Neural cell (in vitro differentiated cells): ENCODE measurements around the gene SIGLEC5. TPM values are rescaled to one million over a fixed set of nuclear protein-coding genes. Genes with fewer than 3 reads are reported as not detected.

Experiments
- H2AFZ ChIP-seq: fragments of 200-600, 300-800 bp; sonication (generic), shearing (Covaris generic); 2 replicates; pipeline ENCODE4 v1.6.0; 2014; ENCODE audit warnings: low read depth, mild to moderate bottlenecking, antibody characterized with exemption, low read length, moderate library complexity
- H3F3A ChIP-seq: fragments of 200-600 bp; shearing (Covaris generic); 2 replicates; pipeline ENCODE4 v1.6.1; 2016; ENCODE audit warnings: mild to moderate bottlenecking, moderate library complexity, mixed read lengths, antibody characterized with exemption, low read length; ENCODE audit not compliant: insufficient read depth, poor library complexity, severe bottlenecking
- H3K27ac ChIP-seq: fragments of 200-600, 300-800 bp; sonication (generic), shearing (Covaris generic); 2 replicates; pipeline ENCODE4 v1.5.1; 2014; ENCODE audit warnings: mild to moderate bottlenecking, low read length, moderate library complexity
- H3K27me3 ChIP-seq: fragments of 300-800, 200-600 bp; sonication (generic), shearing (Covaris generic); 2 replicates; pipeline ENCODE4 v1.6.0; 2014; ENCODE audit warnings: mild to moderate bottlenecking, low read depth, low read length, moderate library complexity; ENCODE audit not compliant: insufficient read depth
- H3K36me3 ChIP-seq: fragments of 300-800, 200-600 bp; sonication (generic), shearing (Covaris generic); 2 replicates; pipeline ENCODE4 v1.5.1; 2014; ENCODE audit warnings: mild to moderate bottlenecking, antibody characterized with exemption, low read length, moderate library complexity; ENCODE audit not compliant: insufficient read depth
- H3K4me2 ChIP-seq: fragments of 300-800, 200-600 bp; sonication (generic), shearing (Covaris generic); 2 replicates; pipeline ENCODE4 v1.6.0; 2014; ENCODE audit warnings: mild to moderate bottlenecking, low read length
- H3K4me3 ChIP-seq: fragments of 300-800, 200-600 bp; sonication (generic), shearing (Covaris generic); 2 replicates; pipeline ENCODE4 v1.5.1; 2014; ENCODE audit warnings: mild to moderate bottlenecking, low read length, moderate library complexity
- H3K79me2 ChIP-seq: fragments of 200-600 bp; shearing (Covaris generic); replicated peaks from 2 replicates; pipeline ENCODE4 v1.6.0; 2014; ENCODE audit warnings: mild to moderate bottlenecking, low read length, moderate library complexity; ENCODE audit not compliant: insufficient read depth
- H3K9ac ChIP-seq: fragments of 300-800, 200-600 bp; sonication (generic), shearing (Covaris generic); 2 replicates; pipeline ENCODE4 v1.6.1; 2016; ENCODE audit warnings: mild to moderate bottlenecking, low read length, mixed read lengths
- H3K9me2 ChIP-seq: fragments of 200-600 bp; shearing (Covaris generic); 2 replicates; pipeline ENCODE4 v1.6.1; 2016; ENCODE audit warnings: mild to moderate bottlenecking, low read length, mixed read lengths; ENCODE audit not compliant: insufficient read depth
- H3K9me3 ChIP-seq: fragments of 200-600, 300-800 bp; sonication (generic), shearing (Covaris generic); 2 replicates; pipeline ENCODE4 v1.6.1; 2016; ENCODE audit warnings: mild to moderate bottlenecking, mixed run types, low read length, moderate library complexity, mixed read lengths
- H4K20me1 ChIP-seq: fragments of 200-600 bp; shearing (Covaris generic); 2 replicates; pipeline ENCODE4 v1.6.1; 2016; ENCODE audit warnings: mild to moderate bottlenecking, mixed run types; ENCODE audit not compliant: insufficient read depth
- EP300 ChIP-seq: fragments of 450-650 bp; conservative IDR thresholded peaks from 2 replicates; pipeline ENCODE4 v1.6.1; 2014; ENCODE audit warnings: antibody characterized with exemption, mild to moderate bottlenecking, moderate library complexity; ENCODE audit not compliant: poor library complexity, severe bottlenecking
- EZH2 ChIP-seq: fragments of 200-600, 300-800 bp; shearing (Covaris generic), sonication (generic); IDR thresholded peaks from 2 replicates; pipeline ENCODE4 v1.6.1; 2014; ENCODE audit warnings: antibody characterized with exemption, low read length, borderline replicate concordance, mild to moderate bottlenecking; ENCODE audit not compliant: insufficient read depth, poor library complexity, severe bottlenecking
- MXI1 ChIP-seq: fragments of 450-650 bp; conservative IDR thresholded peaks from 2 replicates; pipeline ENCODE4 v1.6.1; 2014; ENCODE audit warnings: antibody characterized with exemption, mild to moderate bottlenecking; ENCODE audit not compliant: poor library complexity, severe bottlenecking
- POLR2AphosphoS5 ChIP-seq: IDR thresholded peaks from 2 replicates; pipeline ENCODE4 v1.6.1; 2012
- RAD21 ChIP-seq: fragments of 450-650 bp; conservative IDR thresholded peaks from 2 replicates; pipeline ENCODE4 v1.6.1; 2014; ENCODE audit warnings: antibody characterized with exemption, mild to moderate bottlenecking, moderate library complexity
- SMC3 ChIP-seq: fragments of 450-650 bp; conservative IDR thresholded peaks from 2 replicates; pipeline ENCODE4 v1.6.1; 2014; ENCODE audit warnings: antibody characterized with exemption, mild to moderate bottlenecking, moderate library complexity; ENCODE audit not compliant: poor library complexity
- TAF1 ChIP-seq: IDR thresholded peaks from 2 replicates; pipeline ENCODE4 v1.6.1; 2012; ENCODE audit warnings: low read depth
- polyA plus RNA-seq: library from polyadenylated mRNA; depleted of rRNA; stranded (reverse); fragments of >200 nt; gene quantifications from 2 replicates; pipeline ENCODE4 v1.2.3, GENCODE V29; 2014
- TF ChIP-seq, protein P1 (sequence below): fragments of 450-650 bp; IDR thresholded peaks from 2 replicates; pipeline ENCODE4 v1.5.1; 2014; ENCODE audit warnings: antibody characterized with exemption, mild to moderate bottlenecking, moderate library complexity; ENCODE audit not compliant: poor library complexity, severe bottlenecking
- TF ChIP-seq, protein P2 (sequence below): IDR thresholded peaks from 2 replicates; pipeline ENCODE4 v1.6.1; 2012; ENCODE audit warnings: borderline replicate concordance

SIGLEC5 gene
- polyA plus RNA-seq, 1 donor from 2014 or later: not detected

DNA sequence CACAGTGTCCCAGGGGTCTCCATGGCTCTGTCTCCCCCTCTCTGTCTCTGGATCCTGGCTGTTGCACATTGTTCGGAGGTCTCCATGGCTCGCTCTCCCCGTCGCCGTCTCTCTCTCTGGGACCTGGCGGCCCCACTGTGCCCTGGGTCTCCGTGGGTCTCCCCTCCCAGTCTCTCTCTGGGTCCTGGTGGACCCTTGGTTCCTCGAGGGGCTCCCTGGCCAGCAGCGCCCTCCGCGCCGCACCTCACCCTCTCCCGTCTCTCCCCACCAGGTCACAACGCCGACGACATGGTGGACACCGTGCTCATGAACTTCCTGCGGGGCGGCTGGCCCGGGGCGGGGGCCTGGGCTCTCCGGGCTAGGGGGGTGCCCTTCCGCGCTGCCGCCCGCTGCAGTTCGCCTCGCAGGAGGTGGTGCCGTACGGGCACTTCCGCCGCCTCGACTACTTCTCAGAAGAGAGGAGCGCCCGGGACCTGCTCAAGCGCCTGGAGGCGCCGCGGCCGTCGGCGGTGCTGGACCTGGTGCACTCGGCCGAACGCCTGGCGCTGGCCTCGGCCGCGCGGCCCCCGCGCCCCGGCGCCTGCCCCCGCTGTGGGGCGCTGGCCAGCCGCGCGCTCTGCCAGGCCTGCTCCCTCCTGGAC lies 29.1 kb downstream of the SIGLEC5 start:
- peaks cover 3% of the 10 kb centered on the region for H3K9me3 ChIP-seq
- TF ChIP-seq EP300: no peak

DNA sequence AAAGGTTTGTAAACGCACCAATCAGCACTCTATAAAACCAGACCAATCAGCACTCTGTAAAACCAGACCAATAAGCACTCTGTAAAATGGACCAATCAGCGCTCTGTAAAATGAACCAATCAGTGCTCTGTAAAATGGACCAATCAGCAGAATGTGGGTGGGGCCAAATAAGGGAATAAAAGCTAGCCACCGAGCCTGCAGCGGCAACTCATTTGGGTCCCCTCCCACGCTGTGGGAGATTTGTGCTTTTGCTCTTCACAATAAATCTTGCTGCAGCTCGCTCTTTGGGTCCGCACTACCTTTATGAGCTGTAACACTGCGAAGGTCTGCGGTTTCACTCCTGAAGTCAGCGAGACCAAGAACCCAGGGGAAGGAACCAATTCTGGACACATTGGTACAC lies 31.1 kb downstream of the SIGLEC5 start:
- Histone ChIP-seq H3K4me3 (no peak overlapping the region), H2AFZ (no peak overlapping the region), H3K9ac (no peak overlapping the region), H3K9me2 (no peaks in the 10 kb centered on the region), H3K4me2 (no peak overlapping the region), H3K27ac (no peak overlapping the region), H3F3A (no peaks in the 10 kb centered on the region), H3K27me3 (no peaks in the 10 kb centered on the region), H3K79me2 (peaks cover 2% of the 10 kb centered on the region), H3K9me3 (peaks cover 3% of the 10 kb centered on the region), H4K20me1 (no peaks in the 10 kb centered on the region), H3K36me3 (no peaks in the 10 kb centered on the region)
- TF ChIP-seq SMC3: no peak
- no peak for TF ChIP-seq EP300
- no peak for TF ChIP-seq TAF1

More for the DNA sequence above, 29.1 kb downstream of the SIGLEC5 start:
- H3K27me3 ChIP-seq: no peaks in the 10 kb centered on the region
- H3K4me2 ChIP-seq: no peak overlapping the region
- no peaks in the 10 kb centered on the region for H3K36me3 ChIP-seq
- H3K79me2 ChIP-seq: no peaks in the 10 kb centered on the region
- no peaks in the 10 kb centered on the region for H3F3A ChIP-seq
- H2AFZ ChIP-seq: no peak overlapping the region
- no peak overlapping the region for H3K27ac ChIP-seq
- no peaks in the 10 kb centered on the region for H3K9me2 ChIP-seq
- no peak overlapping the region for H3K4me3 ChIP-seq
- H3K9ac ChIP-seq: no peak overlapping the region
- no peaks in the 10 kb centered on the region for H4K20me1 ChIP-seq

DNA sequence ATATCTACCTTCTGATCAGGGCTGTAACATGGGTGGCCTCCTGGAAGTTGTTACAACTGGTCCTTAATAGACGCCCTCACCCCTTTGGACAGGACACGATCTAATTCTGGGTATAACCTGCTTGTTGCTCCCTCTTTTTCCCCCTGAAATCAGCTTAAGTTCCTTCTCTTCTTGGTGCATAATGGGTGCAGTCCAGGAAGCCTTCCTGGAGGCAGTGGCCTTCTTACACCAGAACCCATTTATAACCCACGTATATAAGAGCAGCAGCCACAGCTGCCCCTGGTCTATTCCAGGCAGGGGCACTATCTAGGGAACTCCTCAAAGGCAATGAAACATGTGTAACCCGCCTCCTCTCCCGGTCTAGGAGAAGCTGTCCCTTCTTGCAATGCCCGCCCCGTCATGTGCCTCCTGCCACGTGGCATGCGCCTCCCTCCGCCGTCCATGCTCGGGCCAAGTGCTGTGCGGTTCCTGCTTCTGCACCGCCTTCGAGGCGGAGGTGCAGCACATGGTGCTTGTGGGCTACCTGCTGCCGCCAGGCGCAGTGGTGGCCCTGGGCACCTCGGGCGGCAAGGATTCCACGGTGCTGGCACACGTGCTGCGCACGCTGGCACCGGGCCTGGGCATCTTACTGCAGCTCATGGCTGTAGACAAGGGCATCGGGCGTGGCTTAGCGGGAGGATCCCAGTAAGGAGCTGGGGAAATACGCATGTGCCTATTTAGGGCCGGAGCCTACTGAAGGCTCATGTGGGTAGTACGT lies 31.9 kb downstream of the SIGLEC5 start:
- no peak overlapping the region for H3K4me3 ChIP-seq
- peaks cover 3% of the 10 kb centered on the region for H3K9me3 ChIP-seq
- H3K27me3 ChIP-seq: no peaks in the 10 kb centered on the region
- H3K9ac ChIP-seq: no peak overlapping the region
- no peaks in the 10 kb centered on the region for H4K20me1 ChIP-seq
- H3K79me2 ChIP-seq: peaks cover 2% of the 10 kb centered on the region
- no peaks in the 10 kb centered on the region for H3K9me2 ChIP-seq
- H3K27ac ChIP-seq: no peak overlapping the region
- H3K36me3 ChIP-seq: no peaks in the 10 kb centered on the region
- no peak overlapping the region for H3K4me2 ChIP-seq
- TF ChIP-seq SMC3: no peak
- TF ChIP-seq POLR2AphosphoS5: no peak
- TF ChIP-seq RAD21: no peak
- no peak for TF ChIP-seq MXI1
- TF ChIP-seq EZH2: no peak
- TF ChIP-seq EP300: no peak
- no peak for TF ChIP-seq TAF1
- TF ChIP-seq, protein P1, sequence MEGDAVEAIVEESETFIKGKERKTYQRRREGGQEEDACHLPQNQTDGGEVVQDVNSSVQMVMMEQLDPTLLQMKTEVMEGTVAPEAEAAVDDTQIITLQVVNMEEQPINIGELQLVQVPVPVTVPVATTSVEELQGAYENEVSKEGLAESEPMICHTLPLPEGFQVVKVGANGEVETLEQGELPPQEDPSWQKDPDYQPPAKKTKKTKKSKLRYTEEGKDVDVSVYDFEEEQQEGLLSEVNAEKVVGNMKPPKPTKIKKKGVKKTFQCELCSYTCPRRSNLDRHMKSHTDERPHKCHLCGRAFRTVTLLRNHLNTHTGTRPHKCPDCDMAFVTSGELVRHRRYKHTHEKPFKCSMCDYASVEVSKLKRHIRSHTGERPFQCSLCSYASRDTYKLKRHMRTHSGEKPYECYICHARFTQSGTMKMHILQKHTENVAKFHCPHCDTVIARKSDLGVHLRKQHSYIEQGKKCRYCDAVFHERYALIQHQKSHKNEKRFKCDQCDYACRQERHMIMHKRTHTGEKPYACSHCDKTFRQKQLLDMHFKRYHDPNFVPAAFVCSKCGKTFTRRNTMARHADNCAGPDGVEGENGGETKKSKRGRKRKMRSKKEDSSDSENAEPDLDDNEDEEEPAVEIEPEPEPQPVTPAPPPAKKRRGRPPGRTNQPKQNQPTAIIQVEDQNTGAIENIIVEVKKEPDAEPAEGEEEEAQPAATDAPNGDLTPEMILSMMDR: no peak
- TF ChIP-seq, protein P2, sequence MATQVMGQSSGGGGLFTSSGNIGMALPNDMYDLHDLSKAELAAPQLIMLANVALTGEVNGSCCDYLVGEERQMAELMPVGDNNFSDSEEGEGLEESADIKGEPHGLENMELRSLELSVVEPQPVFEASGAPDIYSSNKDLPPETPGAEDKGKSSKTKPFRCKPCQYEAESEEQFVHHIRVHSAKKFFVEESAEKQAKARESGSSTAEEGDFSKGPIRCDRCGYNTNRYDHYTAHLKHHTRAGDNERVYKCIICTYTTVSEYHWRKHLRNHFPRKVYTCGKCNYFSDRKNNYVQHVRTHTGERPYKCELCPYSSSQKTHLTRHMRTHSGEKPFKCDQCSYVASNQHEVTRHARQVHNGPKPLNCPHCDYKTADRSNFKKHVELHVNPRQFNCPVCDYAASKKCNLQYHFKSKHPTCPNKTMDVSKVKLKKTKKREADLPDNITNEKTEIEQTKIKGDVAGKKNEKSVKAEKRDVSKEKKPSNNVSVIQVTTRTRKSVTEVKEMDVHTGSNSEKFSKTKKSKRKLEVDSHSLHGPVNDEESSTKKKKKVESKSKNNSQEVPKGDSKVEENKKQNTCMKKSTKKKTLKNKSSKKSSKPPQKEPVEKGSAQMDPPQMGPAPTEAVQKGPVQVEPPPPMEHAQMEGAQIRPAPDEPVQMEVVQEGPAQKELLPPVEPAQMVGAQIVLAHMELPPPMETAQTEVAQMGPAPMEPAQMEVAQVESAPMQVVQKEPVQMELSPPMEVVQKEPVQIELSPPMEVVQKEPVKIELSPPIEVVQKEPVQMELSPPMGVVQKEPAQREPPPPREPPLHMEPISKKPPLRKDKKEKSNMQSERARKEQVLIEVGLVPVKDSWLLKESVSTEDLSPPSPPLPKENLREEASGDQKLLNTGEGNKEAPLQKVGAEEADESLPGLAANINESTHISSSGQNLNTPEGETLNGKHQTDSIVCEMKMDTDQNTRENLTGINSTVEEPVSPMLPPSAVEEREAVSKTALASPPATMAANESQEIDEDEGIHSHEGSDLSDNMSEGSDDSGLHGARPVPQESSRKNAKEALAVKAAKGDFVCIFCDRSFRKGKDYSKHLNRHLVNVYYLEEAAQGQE: no peak
- H2AFZ ChIP-seq: no peak overlapping the region
- no peaks in the 10 kb centered on the region for H3F3A ChIP-seq
